MM.1S (cell line): Measurements from ENCODE around the gene FAM20C.

Experiments used
- EZH2 ChIP-seq: fragments of 300-600 bp; sonication (generic); optimal IDR thresholded peaks from 2 replicates; pipeline ENCODE3; 2017; ENCODE audit warnings: low read depth, mild to moderate bottlenecking, antibody characterized with exemption, low read length, mixed read lengths
- EZH2phosphoT487 ChIP-seq: fragments of 300-600 bp; sonication (generic); IDR thresholded peaks from 2 replicates; pipeline ENCODE4 v1.6.1; 2018; ENCODE audit warnings: antibody characterized with exemption, low read length
- TF ChIP-seq, protein P1 (sequence below): fragments of 300-600 bp; sonication (generic); IDR thresholded peaks from 2 replicates; pipeline ENCODE4 v1.5.1; 2016; ENCODE audit warnings: antibody characterized with exemption, low read length, mixed read lengths

DNA sequence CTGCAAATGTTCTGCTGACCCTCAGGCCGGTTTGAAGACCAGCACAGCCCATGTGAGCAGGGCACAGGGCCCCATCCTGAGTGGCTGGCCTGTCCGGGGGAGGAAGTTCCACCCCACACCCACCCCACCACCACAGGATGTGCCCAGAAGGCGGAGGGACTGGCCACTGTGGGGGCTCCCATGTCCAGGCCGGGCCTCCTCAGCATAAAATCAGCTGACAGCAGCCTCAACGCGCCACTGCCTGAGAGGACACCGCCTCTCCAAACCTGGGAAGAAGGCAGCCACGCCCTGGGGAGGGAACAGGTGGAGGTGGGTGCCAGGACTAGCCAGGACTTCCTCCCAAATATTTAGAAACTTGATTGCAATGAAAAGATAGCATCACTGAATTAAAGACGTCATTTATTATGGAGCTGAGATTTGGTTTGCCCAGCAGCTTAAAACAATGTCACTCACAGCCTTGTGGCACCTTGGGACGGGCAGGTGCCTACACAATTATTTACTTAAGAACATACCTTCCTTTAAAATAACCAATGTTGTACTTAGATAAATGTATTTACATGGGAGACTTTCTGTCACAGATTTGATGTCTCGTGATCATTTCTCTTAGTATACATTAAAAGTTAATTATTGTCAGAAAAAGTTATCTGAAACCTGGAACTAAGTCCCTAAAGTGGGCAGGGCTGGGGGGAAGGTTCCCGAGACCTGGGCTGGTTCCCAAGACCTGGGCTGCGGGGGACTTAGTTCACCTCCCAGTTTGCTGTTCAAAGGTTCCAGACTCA is 27.3 kb upstream of the FAM20C start:
- TF ChIP-seq, protein P1, sequence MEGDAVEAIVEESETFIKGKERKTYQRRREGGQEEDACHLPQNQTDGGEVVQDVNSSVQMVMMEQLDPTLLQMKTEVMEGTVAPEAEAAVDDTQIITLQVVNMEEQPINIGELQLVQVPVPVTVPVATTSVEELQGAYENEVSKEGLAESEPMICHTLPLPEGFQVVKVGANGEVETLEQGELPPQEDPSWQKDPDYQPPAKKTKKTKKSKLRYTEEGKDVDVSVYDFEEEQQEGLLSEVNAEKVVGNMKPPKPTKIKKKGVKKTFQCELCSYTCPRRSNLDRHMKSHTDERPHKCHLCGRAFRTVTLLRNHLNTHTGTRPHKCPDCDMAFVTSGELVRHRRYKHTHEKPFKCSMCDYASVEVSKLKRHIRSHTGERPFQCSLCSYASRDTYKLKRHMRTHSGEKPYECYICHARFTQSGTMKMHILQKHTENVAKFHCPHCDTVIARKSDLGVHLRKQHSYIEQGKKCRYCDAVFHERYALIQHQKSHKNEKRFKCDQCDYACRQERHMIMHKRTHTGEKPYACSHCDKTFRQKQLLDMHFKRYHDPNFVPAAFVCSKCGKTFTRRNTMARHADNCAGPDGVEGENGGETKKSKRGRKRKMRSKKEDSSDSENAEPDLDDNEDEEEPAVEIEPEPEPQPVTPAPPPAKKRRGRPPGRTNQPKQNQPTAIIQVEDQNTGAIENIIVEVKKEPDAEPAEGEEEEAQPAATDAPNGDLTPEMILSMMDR = no peak
- no peak for TF ChIP-seq EZH2
- no peak for TF ChIP-seq EZH2phosphoT487
